Activated CD8-positive, alpha-beta memory T cell treated with anti-CD3 and anti-CD28 coated beads for 4 hours (primary cell): ENCODE data around the gene CNTN1.

Source experiments
- DNase-seq, 2 donors: peaks; one replicate each; pipeline ENCODE4 v3.0.0-alpha.2; 2020; ENCODE audit warnings: low read depth in 2 of 2

CNTN1 gene

DNA sequence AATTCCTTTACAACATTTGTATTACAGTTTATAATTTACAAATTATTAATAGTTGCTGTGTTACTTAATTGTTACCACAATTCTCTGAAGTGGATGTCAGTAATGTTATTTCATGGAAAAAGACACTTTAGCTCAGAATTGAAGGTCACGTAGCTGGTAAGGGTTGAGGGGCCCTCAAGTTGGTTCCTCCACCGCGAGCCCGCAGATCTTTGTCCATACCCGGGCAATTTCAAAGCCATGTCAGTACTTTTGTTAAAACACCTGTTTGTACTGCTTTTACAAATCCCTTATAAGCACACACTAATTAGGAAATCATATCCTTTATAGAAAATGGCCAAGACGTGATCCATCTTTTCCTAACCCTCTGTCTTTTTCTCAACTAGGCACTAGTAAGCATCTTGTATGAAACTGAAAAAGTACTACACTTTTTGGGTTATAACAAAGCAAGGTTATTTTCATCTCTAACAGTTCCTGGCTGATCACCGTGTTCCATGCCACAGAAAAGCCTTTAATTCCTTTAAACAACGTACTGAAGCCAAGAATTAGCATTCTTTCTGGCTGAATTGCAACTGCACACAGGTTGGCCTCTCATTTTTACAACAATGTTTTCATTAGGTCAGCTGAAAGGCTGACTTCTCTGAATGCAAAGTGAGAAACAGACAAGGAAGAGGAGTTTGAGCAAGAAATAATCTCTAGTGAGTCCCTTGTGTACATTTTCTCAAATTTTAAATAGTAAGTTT is 76.1 kb downstream of the CNTN1 start:
- no peak for DNase-seq

GRCh38 chr12:40769846-40770245 is 77.6 kb downstream of the CNTN1 start:
- no peak for DNase-seq

GRCh38 chr12:40770781-40771180 is 78.5 kb downstream of the CNTN1 start:
- no peak for DNase-seq

DNA sequence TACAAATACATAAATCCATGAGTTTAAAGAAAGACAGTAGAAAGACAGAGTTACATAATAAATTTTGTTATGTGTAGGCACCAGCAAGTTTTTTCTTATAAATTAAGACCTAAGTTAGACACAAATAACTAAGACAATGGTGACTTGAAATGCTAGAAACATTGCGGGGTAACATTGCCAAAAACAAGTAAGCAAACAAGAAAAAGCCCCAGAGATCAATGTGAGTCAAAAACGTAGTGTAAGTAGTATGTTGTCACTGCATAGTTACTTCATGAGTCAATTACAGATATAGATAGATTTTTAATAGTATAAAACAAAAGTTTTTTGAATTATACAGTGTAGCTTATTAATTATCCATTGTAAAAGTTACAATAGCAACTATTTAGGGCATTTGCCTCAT is 83.4 kb downstream of the CNTN1 start:
- no peak for DNase-seq

DNA sequence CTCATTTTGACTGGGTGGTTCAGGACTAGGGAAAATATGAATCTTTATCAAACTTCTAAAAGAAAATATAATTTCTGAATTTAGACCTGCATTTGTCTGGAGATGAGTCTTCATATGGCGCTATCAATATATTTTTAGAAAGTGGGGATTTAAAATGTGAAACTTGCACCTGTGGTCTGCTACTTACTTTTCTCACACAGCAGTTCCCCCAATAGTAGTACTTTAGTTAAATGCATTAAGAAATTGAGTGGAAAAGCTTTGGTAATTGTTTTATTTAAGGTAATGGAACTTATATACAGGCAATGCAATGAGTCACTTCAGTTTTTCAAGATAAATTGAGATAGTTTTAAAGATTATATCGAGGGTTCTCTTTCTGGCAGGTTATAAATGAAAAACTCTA is 91.9 kb downstream of the CNTN1 start:
- DNase-seq = no peak

DNA sequence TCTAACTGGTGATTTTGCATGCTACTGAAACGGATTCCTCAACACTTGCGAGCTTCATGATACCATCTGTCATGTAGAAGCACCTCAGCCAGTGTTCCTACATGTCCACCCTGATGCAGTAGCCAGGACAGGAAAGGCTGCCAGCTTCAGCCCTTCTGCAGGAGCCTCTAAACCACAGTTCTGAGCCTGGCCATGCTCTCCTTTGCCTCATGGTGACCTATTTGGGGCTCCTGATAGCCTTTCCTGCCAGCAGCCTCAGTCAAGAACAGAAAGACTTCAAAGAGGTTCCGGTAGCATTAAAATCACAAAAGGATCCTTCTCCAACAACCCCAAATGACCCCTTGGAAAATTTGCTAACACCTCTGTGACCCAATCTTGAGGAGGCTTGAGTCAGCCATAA is 96.0 kb downstream of the CNTN1 start:
- DNase-seq = no peak

GRCh38 chr12:40792792-40793386 is 100.7 kb downstream of the CNTN1 start:
- no peak for DNase-seq

- no peak for DNase-seq
These were observed 101.2 kb downstream of the CNTN1 start for GRCh38 chr12:40793471-40793870.

GRCh38 chr12:40794087-40794486 is 101.8 kb downstream of the CNTN1 start:
- DNase-seq = no peak

GRCh38 chr12:40801082-40801481 is 108.8 kb downstream of the CNTN1 start:
- DNase-seq = no peak

DNA sequence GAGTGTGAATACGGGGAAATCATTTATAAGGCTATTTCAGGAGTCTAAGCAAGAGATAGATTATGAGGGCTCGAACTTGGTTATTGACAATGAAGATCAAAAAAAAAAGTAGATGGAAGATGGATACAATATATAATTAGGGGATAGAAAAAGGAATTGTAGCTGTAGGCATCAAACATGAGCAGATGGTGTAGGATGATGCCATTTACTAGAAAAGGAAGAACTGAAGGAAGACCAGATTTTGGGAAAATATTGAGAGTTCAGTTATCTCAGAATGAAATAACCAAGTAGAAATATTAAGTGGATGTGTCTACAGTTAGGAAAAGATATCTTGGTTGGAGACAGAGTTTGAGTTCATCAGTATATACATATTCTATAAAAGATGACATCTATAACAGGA is 109.6 kb downstream of the CNTN1 start:
- no peak for DNase-seq

DNA sequence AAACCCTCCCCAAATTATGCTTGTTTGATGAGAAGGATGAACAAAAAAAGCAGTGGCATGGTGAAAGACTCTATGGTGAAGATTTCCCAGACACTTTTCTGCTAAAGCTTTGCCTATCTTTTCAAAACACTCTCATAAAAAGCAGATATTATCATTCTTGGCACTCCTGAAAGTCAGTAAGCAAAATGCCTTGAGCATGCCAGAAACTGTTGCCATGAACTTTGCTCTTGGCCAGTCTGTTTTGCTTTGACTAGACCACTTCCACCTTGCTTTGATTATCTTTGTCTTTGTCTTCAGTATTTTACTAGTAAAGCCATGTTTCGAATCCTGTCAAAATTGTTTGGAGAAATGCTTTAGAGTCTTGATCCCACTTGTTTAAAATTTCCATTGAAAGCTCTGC is 110.4 kb downstream of the CNTN1 start:
- no peak for DNase-seq

- no peak for DNase-seq
These were observed 127.3 kb downstream of the CNTN1 start for GRCh38 chr12:40819436-40820108.

DNA sequence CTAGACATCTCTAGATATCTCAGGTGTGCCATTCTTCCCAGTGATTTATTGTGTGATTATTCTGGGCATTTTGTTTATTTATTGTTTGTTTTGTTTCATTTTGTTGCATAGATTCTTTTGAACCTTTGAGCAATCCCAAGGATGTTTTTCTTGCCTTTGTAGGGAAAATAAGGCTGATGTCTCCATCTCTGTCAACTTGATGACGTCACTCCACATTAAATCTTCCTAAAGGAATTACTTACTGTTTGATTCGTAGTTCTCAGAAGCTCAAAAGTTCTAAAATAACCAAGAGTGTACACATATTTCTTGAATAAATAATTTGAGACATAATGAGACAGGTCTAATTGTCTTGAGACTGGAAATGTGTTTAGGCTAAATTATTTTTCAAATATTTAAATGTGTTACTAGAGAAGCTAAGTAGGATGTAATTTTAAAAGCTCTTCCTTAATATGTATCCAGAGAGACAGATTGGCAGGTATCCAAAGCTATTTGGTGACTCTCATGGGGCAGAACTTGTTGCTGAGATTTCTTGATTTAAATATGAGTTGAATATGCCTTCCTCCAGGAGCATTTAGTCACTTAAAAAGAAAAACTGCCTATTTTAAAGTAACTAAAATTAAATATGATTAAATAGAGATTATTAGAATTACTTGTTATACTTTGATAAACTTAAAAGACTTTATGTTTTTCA is 128.7 kb downstream of the CNTN1 start:
- DNase-seq = no peak

GRCh38 chr12:40825156-40825555 is 132.9 kb downstream of the CNTN1 start:
- no peak for DNase-seq

DNA sequence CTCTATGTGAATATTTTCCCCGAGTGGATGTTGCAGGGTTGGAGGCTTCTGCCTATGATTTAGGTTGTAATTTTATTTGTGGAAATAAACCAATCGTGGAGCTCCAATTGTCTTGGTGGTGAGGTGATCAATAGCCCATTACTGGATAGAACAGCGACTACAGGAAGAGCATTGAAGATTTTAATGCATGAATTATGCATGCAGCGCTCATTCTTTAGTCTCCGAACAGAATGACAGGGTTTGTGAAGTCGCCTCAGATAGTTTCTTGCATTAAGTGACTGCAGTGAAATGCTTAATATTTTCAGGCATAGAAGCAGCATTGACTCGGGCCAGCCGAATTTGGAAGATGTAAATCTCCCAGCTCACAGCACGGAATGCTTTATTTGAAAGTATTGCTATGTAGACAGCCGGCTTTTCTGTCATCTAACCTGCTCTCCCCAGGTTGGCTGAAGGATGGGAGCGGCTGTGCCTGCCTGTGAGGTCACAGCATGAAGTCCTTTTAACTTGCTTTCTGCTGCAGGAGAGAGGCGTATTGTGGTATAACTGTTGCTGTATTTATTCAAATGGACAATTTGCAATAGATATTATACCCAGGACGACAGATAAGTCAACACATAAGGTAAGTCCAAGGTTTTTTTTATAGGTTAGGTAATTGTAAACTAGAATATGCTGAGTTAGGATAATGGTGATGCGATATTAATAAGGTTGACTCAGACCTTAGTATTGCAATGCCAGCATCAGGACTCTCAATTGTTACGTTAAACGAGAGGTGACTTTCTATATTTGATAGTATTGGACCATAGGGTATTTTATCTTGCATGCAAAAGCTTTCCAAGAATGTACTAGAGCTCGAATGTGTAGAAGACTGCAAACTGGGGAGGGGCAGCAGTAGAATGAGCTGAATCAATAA is 135.7 kb downstream of the CNTN1 start:
- DNase-seq = no peak

DNA sequence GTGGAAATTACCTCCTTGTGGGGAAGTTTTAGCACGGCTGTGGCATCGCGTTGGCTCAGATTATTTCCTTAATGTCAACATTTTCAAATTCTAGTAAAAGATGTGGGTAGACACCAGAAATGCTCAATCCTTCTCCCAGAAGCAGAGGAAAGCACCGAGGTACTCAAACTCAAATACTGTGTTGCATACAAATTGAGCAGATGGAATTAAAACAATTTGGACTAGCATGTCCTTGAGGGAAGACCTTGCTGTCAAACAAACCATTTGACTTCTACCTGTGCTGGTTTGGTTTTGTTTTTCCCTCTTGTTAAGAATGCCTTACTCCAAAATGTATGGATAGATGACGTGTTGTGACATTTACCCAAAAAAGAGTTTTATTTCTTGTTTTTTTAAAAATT is 136.4 kb downstream of the CNTN1 start:
- DNase-seq = no peak

- DNase-seq = no peak
These were observed 137.5 kb downstream of the CNTN1 start for GRCh38 chr12:40829738-40830144.

DNA sequence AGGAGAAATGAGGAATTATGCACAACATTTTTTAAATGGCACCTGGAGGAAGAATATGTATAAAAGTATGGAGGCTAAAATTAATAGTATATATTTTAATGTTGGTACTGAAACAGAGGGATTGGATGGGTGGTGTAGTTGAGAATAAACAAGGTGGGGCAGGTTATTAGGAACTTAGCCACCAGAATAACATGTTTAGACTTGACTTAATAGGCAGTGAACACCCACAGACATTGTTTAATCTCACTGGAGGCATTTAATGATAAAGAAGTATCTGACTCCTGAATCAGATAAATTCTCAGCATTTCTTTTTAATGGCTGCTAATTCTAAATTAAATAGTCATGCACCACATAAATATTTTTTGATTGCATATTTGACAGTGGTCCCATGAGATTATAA is 139.7 kb downstream of the CNTN1 start:
- no peak for DNase-seq

- no peak for DNase-seq
These were observed 140.4 kb downstream of the CNTN1 start for GRCh38 chr12:40832668-40833067.

- DNase-seq = no peak
These were observed 141.6 kb downstream of the CNTN1 start for GRCh38 chr12:40833818-40834217.

- DNase-seq = no peak
These were observed 142.1 kb downstream of the CNTN1 start for GRCh38 chr12:40834321-40834720.
